Measurements from ENCODE around the gene SDHB. TPM values are rescaled to one million over a fixed set of nuclear protein-coding genes. Genes with fewer than 3 reads are reported as not detected.

SDHB gene
- total and polyA plus RNA-seq, 10 of the 15 experiments (the other 5 are each of a cell fraction or from before 2014, with no cell fraction given), result 101 to 319 (median 188) TPM

DNA sequence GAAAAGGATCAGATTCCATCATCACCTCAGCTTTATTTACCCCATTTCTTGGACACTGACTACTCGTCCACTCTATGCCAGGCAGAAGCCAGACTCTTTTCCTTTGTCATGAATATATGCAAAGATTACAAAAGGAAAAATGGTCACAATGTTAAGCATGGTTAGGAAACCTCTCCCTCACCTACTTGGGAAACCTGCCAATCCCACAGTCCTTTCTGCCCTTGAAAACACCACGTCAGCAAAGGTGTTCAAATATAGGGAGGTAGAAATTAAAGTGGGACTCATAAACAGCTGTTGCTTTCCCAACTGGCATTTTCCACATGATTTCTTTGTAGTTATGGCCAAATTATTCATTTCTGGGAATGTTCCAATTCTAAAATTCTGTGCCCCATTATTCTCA is 25.9 kb downstream of the SDHB start:
- Histone ChIP-seq H3K9ac (ENCODE audit: control insufficient read depth, insufficient read depth, low read length) (no peak overlapping the region), H3K4me3 (no peak overlapping the region), H2AFZ (ENCODE audit: control insufficient read depth, low read depth, low read length) (no peak overlapping the region), H3K27ac (ENCODE audit: control insufficient read depth, insufficient read depth) (no peak overlapping the region), H4K20me1 (ENCODE audit: control insufficient read depth, insufficient read depth) (no peaks in the 10 kb centered on the region), H3K9me3 (replicated peaks; ENCODE audit: control insufficient read depth, insufficient read depth, low read length) (no peaks in the 10 kb centered on the region), H3K79me2 (ENCODE audit: control insufficient read depth, insufficient read depth, low read length) (no peaks in the 10 kb centered on the region), H3K4me2 (ENCODE audit: control insufficient read depth, insufficient read depth) (no peak overlapping the region), H3K27me3 (replicated peaks in 1 of 2; ENCODE audit: control insufficient read depth in 2 of 2, insufficient read depth in 2 of 2, low read length in 1 of 2) (no peaks in the 10 kb centered on the region), H3K4me1 (ENCODE audit: control insufficient read depth, insufficient read depth, low read length) (peaks cover 7% of the 10 kb centered on the region), H3K36me3 (ENCODE audit: control insufficient read depth in 2 of 2, insufficient read depth in 2 of 2, low read length in 1 of 2) (peaks cover 22 to 49% of the 10 kb centered on the region in 2 experiments)
- no peak for DNase-seq (ENCODE audit: low read depth, low spot score)
- RAD21 ChIA-PET (ENCODE audit: unreplicated experiment), result no interaction called here
- WGBS (ENCODE audit: insufficient coverage, insufficient replicate concordance, low lambda C conversion rate, missing lambda C conversion rate), result 34% methylated on average over 2 of the region's 2 CpGs
- POLR2A ChIA-PET, result no interaction called here
- in situ Hi-C loops (cut with MboI) (no loop called here), intact Hi-C loops (cut with micrococcal nuclease; ENCODE audit: unreplicated experiment) (no loop called here)
- no peak for TF ChIP-seq MYB (IDR thresholded peaks at IDR 0.05; ENCODE audit: borderline replicate concordance, low read depth, low read length)
- TF ChIP-seq NR2F1 (conservative IDR thresholded peaks at IDR 0.05), result no peak
- TF ChIP-seq RB1 (IDR thresholded peaks at IDR 0.05; ENCODE audit: borderline replicate concordance), result no peak
- TF ChIP-seq SIX5 (IDR thresholded peaks at IDR 0.05; ENCODE audit: low read depth, low read length, severe bottlenecking), result no peak
- TF ChIP-seq, protein P1, sequence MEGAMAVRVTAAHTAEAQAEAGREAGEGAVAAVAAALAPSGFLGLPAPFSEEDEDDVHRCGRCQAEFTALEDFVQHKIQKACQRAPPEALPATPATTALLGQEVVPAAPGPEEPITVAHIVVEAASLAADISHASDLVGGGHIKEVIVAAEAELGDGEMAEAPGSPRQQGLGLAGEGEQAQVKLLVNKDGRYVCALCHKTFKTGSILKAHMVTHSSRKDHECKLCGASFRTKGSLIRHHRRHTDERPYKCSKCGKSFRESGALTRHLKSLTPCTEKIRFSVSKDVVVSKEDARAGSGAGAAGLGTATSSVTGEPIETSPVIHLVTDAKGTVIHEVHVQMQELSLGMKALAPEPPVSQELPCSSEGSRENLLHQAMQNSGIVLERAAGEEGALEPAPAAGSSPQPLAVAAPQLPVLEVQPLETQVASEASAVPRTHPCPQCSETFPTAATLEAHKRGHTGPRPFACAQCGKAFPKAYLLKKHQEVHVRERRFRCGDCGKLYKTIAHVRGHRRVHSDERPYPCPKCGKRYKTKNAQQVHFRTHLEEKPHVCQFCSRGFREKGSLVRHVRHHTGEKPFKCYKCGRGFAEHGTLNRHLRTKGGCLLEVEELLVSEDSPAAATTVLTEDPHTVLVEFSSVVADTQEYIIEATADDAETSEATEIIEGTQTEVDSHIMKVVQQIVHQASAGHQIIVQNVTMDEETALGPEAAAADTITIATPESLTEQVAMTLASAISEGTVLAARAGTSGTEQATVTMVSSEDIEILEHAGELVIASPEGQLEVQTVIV (IDR thresholded peaks at IDR 0.05; ENCODE audit: borderline replicate concordance, partially characterized antibody), result no peak
- TF ChIP-seq, protein P2, sequence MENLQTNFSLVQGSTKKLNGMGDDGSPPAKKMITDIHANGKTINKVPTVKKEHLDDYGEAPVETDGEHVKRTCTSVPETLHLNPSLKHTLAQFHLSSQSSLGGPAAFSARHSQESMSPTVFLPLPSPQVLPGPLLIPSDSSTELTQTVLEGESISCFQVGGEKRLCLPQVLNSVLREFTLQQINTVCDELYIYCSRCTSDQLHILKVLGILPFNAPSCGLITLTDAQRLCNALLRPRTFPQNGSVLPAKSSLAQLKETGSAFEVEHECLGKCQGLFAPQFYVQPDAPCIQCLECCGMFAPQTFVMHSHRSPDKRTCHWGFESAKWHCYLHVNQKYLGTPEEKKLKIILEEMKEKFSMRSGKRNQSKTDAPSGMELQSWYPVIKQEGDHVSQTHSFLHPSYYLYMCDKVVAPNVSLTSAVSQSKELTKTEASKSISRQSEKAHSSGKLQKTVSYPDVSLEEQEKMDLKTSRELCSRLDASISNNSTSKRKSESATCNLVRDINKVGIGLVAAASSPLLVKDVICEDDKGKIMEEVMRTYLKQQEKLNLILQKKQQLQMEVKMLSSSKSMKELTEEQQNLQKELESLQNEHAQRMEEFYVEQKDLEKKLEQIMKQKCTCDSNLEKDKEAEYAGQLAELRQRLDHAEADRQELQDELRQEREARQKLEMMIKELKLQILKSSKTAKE (IDR thresholded peaks at IDR 0.05; ENCODE audit: low read depth, poor library complexity, severe bottlenecking), result no peak
- no peak for TF ChIP-seq BRCA1 (IDR thresholded peaks at IDR 0.05; ENCODE audit: low read depth, low read length)
- TF ChIP-seq PML (IDR thresholded peaks at IDR 0.05; ENCODE audit: low read length), result no peak
- TF ChIP-seq ZNF24 (IDR thresholded peaks at IDR 0.05), result no peak
- no peak for TF ChIP-seq POLR2A (IDR thresholded peaks at IDR 0.05; ENCODE audit: low read depth, low read length)
- TF ChIP-seq TCF3 (IDR thresholded peaks at IDR 0.05; ENCODE audit: borderline replicate concordance, insufficient read depth, low read depth, low read length), result no peak
- TF ChIP-seq FOXK2 (IDR thresholded peaks at IDR 0.05), result no peak
- TF ChIP-seq POU2F2 (IDR thresholded peaks at IDR 0.05; ENCODE audit: borderline replicate concordance, low read depth, low read length), result no peak
- no peak for TF ChIP-seq PAX8 (IDR thresholded peaks at IDR 0.05)
- no peak for TF ChIP-seq ZSCAN29 (IDR thresholded peaks at IDR 0.05)
- no peak for TF ChIP-seq SIN3A (IDR thresholded peaks at IDR 0.05; ENCODE audit: low read depth, low read length)
- TF ChIP-seq HDAC2 (IDR thresholded peaks at IDR 0.05), result no peak
- TF ChIP-seq SMC3 (IDR thresholded peaks at IDR 0.05; ENCODE audit: borderline replicate concordance, low read length), result no peak
- BruUV-seq (replicated peaks), result no TSS peak
- FAIRE-seq, result no peak
- CTCF ChIA-PET, result interaction anchor here (1.1 kb wide), 1 partner anchor 67 kb away, joined by 3 read pairs; no protein-coding TSS in a partner anchor
- SMC1A ChIA-PET (ENCODE audit: uncharacterized antibody, unreplicated experiment), result no interaction called here
- ATAC-seq, result no peak

Measured in GM12878 (cell line).